Measurements from ENCODE around the gene ERAP2.

The ERAP2 gene

DNA sequence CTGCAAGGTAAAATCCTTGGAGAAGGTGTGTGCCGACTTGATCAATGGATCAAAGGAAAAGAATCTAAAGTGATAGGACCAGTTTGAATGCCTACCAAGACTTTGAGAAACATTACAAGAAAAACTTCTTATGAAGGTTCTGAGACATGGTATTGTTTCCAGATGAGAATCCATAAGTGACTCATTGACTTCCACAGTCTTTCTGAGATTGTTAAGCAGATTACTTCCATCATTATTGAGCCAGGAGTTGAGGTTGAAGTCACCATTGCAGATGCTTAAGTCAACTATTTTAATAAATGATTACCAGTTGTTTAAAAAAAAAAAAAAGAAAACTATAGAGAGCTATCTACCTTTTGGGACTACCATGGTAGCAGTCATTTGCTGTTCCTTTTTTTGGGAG is 66.6 kb downstream of the ERAP2 start:
- H3K9ac ChIP-seq (ENCODE audit: low read length in 2 of 2), result no peak overlapping the region
- H3K36me3 ChIP-seq (ENCODE audit: control insufficient read depth in 2 of 2, insufficient read depth in 2 of 2, low read length in 2 of 2), result no peaks in the 10 kb centered on the region
- H3K27ac ChIP-seq (ENCODE audit: low read length), result no peak overlapping the region
- H3K4me3 ChIP-seq (ENCODE audit: low read length in 2 of 2), result no peak overlapping the region
- no peaks in the 10 kb centered on the region for H3K9me3 ChIP-seq (ENCODE audit: control insufficient read depth in 2 of 2, low read length in 2 of 2)
- H3K4me1 ChIP-seq (ENCODE audit: control insufficient read depth, insufficient read depth, low read length), result peaks cover 5% of the 10 kb centered on the region
- no peaks in the 10 kb centered on the region for H3K27me3 ChIP-seq (ENCODE audit: control insufficient read depth in 1 of 2, insufficient read depth in 2 of 2, low read length in 2 of 2)

- no peaks in the 10 kb centered on the region for H3K36me3 ChIP-seq (ENCODE audit: control insufficient read depth in 2 of 2, insufficient read depth in 2 of 2, low read length in 2 of 2)
- H3K4me3 ChIP-seq (ENCODE audit: low read length in 2 of 2), result no peak overlapping the region
- no peaks in the 10 kb centered on the region for H3K9me3 ChIP-seq (ENCODE audit: control insufficient read depth in 2 of 2, low read length in 2 of 2)
- H3K27me3 ChIP-seq (ENCODE audit: control insufficient read depth in 1 of 2, insufficient read depth in 2 of 2, low read length in 2 of 2), result no peaks in the 10 kb centered on the region
- no peak overlapping the region for H3K9ac ChIP-seq (ENCODE audit: low read length in 2 of 2)
- H3K27ac ChIP-seq (ENCODE audit: low read length), result no peak overlapping the region
- H3K4me1 ChIP-seq (ENCODE audit: control insufficient read depth, insufficient read depth, low read length), result no peaks in the 10 kb centered on the region
These were observed 67.5 kb downstream of the ERAP2 start for GRCh38 chr5:96943799-96944198.

GRCh38 chr5:96945144-96945897 is 69.0 kb downstream of the ERAP2 start:
- Histone ChIP-seq H3K27me3 (ENCODE audit: control insufficient read depth in 1 of 2, insufficient read depth in 2 of 2, low read length in 2 of 2) (no peaks in the 10 kb centered on the region), H3K27ac (ENCODE audit: low read length) (no peak overlapping the region), H3K4me3 (ENCODE audit: low read length in 2 of 2) (no peak overlapping the region), H3K9ac (ENCODE audit: low read length in 2 of 2) (no peak overlapping the region), H3K4me1 (ENCODE audit: control insufficient read depth, insufficient read depth, low read length) (no peaks in the 10 kb centered on the region), H3K9me3 (ENCODE audit: control insufficient read depth in 2 of 2, low read length in 2 of 2) (no peaks in the 10 kb centered on the region), H3K36me3 (ENCODE audit: control insufficient read depth in 2 of 2, insufficient read depth in 2 of 2, low read length in 2 of 2) (no peaks in the 10 kb centered on the region)

DNA sequence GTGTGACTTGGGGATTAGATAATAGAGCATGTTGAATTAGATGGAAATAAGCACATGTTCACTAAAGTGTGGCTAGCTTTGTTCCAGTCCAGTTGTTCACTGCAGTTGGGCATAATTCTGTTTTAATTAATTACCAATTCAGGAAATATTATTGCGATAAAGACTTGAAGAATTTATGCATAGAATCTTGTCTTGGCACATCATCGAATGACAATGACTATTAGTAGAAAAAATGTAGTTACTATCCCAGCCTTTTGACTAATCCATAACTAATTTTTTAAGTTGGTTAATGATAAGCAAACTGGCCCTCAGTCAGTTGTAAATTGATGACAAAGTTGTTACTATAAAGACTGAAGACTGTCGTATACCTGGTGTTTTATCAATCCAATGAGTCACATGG is 70.1 kb downstream of the ERAP2 start:
- H3K9me3 ChIP-seq (ENCODE audit: control insufficient read depth in 2 of 2, low read length in 2 of 2), result no peaks in the 10 kb centered on the region
- no peak overlapping the region for H3K9ac ChIP-seq (ENCODE audit: low read length in 2 of 2)
- H3K4me1 ChIP-seq (ENCODE audit: control insufficient read depth, insufficient read depth, low read length), result no peaks in the 10 kb centered on the region
- no peaks in the 10 kb centered on the region for H3K36me3 ChIP-seq (ENCODE audit: control insufficient read depth in 2 of 2, insufficient read depth in 2 of 2, low read length in 2 of 2)
- no peaks in the 10 kb centered on the region for H3K27me3 ChIP-seq (ENCODE audit: control insufficient read depth in 1 of 2, insufficient read depth in 2 of 2, low read length in 2 of 2)
- H3K4me3 ChIP-seq (ENCODE audit: low read length in 2 of 2), result no peak overlapping the region
- H3K27ac ChIP-seq (ENCODE audit: low read length), result no peak overlapping the region

GRCh38 chr5:96952118-96952750 is 75.9 kb downstream of the ERAP2 start:
- Histone ChIP-seq H3K27me3 (ENCODE audit: control insufficient read depth in 1 of 2, insufficient read depth in 2 of 2, low read length in 2 of 2) (no peaks in the 10 kb centered on the region), H3K9ac (ENCODE audit: low read length in 2 of 2) (no peak overlapping the region), H3K27ac (ENCODE audit: low read length) (peak overlapping the region; percentile 79), H3K36me3 (ENCODE audit: control insufficient read depth in 2 of 2, insufficient read depth in 2 of 2, low read length in 2 of 2) (no peaks in the 10 kb centered on the region), H3K9me3 (ENCODE audit: control insufficient read depth in 2 of 2, low read length in 2 of 2) (no peaks in the 10 kb centered on the region), H3K4me3 (ENCODE audit: low read length in 2 of 2) (no peak overlapping the region), H3K4me1 (ENCODE audit: control insufficient read depth, insufficient read depth, low read length) (peaks cover 3% of the 10 kb centered on the region)

DNA sequence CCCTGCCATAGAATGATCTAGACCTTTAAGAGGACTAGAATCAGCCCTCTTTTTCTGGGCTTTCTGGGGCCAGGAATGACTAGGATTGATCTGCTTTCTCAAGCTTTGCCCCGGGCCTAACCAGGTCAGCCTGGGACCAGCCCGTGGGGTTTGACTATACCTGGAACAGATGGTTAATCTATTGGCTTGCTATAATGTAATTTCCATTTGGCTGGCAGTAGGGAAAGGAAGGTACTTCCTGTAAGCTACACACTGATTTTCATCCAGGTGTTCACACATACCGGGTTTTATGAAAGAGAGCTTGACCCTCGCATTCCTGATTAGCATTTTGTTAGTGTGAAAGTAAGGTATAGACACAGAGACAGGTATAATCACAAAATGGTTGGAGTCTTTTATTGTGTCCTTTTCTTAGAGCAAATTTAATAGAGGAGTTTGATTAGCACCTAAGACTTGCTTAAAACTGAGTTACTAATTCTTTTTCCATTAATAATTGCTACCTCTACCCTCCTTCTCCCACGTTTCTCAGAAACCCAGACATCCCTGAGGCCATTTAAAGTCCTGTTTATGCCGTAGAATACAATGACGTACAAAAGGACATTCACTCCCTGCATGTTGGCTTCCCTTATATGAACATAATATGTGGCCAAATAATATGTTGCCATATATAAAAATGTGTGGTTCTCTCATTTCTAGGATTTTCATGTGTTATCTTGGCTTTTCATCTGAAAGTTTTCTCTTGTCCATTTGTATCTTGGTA is 76.9 kb downstream of the ERAP2 start:
- Histone ChIP-seq H3K36me3 (ENCODE audit: control insufficient read depth in 2 of 2, insufficient read depth in 2 of 2, low read length in 2 of 2) (no peaks in the 10 kb centered on the region), H3K9me3 (ENCODE audit: control insufficient read depth in 2 of 2, low read length in 2 of 2) (no peaks in the 10 kb centered on the region), H3K4me3 (ENCODE audit: low read length in 2 of 2) (no peak overlapping the region), H3K27me3 (ENCODE audit: control insufficient read depth in 1 of 2, insufficient read depth in 2 of 2, low read length in 2 of 2) (no peaks in the 10 kb centered on the region), H3K4me1 (ENCODE audit: control insufficient read depth, insufficient read depth, low read length) (peaks cover 3% of the 10 kb centered on the region), H3K27ac (ENCODE audit: low read length) (peak overlapping the region; percentile 79), H3K9ac (ENCODE audit: low read length in 2 of 2) (no peak overlapping the region)

DNA sequence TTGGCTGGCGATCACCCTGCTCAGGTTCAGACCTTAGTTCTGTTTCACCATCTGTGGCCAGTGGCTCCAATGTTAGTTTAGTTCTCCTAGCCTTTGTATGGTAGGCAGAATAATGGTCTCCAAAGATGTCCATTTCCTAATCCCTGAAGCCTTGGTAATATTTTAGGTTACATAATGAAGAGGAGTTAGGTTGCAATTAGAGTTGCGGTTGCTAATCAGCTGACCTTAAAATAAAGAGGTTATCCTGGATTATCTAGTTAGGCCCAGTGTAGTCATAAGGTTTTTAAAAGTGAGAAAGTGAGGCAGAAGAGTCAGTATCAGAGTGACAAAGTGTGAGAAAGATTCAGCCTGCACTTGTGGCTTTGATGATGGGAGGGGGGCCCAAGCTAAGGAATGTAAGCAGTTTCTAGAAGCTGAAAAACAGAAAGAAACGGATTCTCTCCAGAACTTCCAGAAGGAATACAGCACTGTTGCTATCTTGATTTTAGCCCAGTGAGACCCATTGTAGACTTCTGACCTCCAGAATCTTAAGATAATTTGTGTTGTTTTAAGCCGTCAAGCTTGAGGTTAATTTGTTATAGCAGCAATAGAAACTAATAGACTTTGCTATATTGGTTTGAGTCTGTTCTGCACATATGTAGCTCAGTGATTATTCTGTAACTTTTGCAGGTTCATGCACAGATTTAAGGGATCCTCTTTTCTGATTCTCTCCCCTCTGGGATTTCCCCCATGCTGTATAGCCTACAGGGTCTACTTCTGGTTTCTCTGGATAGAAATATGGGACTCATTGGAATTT is 81.2 kb downstream of the ERAP2 start:
- peaks cover 3% of the 10 kb centered on the region for H3K4me1 ChIP-seq (ENCODE audit: control insufficient read depth, insufficient read depth, low read length)
- H3K9ac ChIP-seq (ENCODE audit: low read length in 2 of 2), result no peak overlapping the region
- no peaks in the 10 kb centered on the region for H3K27me3 ChIP-seq (ENCODE audit: control insufficient read depth in 1 of 2, insufficient read depth in 2 of 2, low read length in 2 of 2)
- no peak overlapping the region for H3K4me3 ChIP-seq (ENCODE audit: low read length in 2 of 2)
- no peak overlapping the region for H3K27ac ChIP-seq (ENCODE audit: low read length)
- H3K9me3 ChIP-seq (ENCODE audit: control insufficient read depth in 2 of 2, low read length in 2 of 2), result no peaks in the 10 kb centered on the region
- no peaks in the 10 kb centered on the region for H3K36me3 ChIP-seq (ENCODE audit: control insufficient read depth in 2 of 2, insufficient read depth in 2 of 2, low read length in 2 of 2)

DNA sequence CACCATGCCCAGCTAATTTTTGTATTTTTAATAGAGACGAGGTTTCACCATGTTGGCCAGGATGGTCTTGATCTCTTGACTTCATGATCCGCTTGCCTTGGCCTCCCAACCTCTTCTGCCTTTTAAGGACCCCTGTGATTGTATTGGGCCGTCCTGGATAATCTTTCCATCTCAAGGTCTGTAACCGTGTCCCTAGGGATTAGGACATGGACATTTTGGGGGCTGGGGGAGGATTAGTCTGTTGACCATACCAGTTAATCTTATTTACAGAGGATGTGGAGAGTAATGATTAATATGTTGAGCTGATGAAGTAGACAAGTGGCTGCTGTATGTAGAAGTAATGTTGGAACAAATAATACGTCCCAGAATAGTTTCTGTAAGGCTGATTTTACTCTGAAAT is 82.7 kb downstream of the ERAP2 start:
- Histone ChIP-seq H3K27me3 (ENCODE audit: control insufficient read depth in 1 of 2, insufficient read depth in 2 of 2, low read length in 2 of 2) (no peaks in the 10 kb centered on the region), H3K9ac (ENCODE audit: low read length in 2 of 2) (no peak overlapping the region), H3K27ac (ENCODE audit: low read length) (no peak overlapping the region), H3K4me1 (ENCODE audit: control insufficient read depth, insufficient read depth, low read length) (no peaks in the 10 kb centered on the region), H3K4me3 (ENCODE audit: low read length in 2 of 2) (no peak overlapping the region), H3K36me3 (ENCODE audit: control insufficient read depth in 2 of 2, insufficient read depth in 2 of 2, low read length in 2 of 2) (no peaks in the 10 kb centered on the region), H3K9me3 (ENCODE audit: control insufficient read depth in 2 of 2, low read length in 2 of 2) (no peaks in the 10 kb centered on the region)

DNA sequence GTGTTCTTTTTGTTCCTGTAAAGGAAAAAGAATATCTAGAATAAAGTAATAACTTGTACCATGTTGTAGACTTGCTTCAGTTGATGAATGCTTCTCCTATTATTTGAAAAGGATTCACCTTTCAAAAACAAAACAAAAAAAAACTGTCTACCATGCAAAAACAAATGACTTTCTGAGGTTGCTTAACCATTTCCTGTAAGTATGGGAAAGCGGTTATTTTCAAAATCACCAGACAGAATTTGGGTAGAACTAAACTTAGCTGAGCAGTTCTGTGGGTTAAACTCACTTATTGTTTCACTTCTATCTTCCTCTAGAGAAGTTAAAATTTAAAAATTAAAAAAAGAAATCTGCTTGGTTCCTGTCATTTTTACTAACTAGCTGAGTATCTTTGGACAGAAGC is 84.8 kb downstream of the ERAP2 start:
- H3K36me3 ChIP-seq (ENCODE audit: control insufficient read depth in 2 of 2, insufficient read depth in 2 of 2, low read length in 2 of 2), result no peaks in the 10 kb centered on the region
- H3K4me3 ChIP-seq (ENCODE audit: low read length in 2 of 2), result no peak overlapping the region
- no peaks in the 10 kb centered on the region for H3K4me1 ChIP-seq (ENCODE audit: control insufficient read depth, insufficient read depth, low read length)
- H3K9me3 ChIP-seq (ENCODE audit: control insufficient read depth in 2 of 2, low read length in 2 of 2), result no peaks in the 10 kb centered on the region
- no peaks in the 10 kb centered on the region for H3K27me3 ChIP-seq (ENCODE audit: control insufficient read depth in 1 of 2, insufficient read depth in 2 of 2, low read length in 2 of 2)
- H3K9ac ChIP-seq (ENCODE audit: low read length in 2 of 2), result no peak overlapping the region
- no peak overlapping the region for H3K27ac ChIP-seq (ENCODE audit: low read length)

- no peak overlapping the region for H3K9ac ChIP-seq (ENCODE audit: low read length in 2 of 2)
- no peaks in the 10 kb centered on the region for H3K36me3 ChIP-seq (ENCODE audit: control insufficient read depth in 2 of 2, insufficient read depth in 2 of 2, low read length in 2 of 2)
- no peaks in the 10 kb centered on the region for H3K9me3 ChIP-seq (ENCODE audit: control insufficient read depth in 2 of 2, low read length in 2 of 2)
- no peaks in the 10 kb centered on the region for H3K4me1 ChIP-seq (ENCODE audit: control insufficient read depth, insufficient read depth, low read length)
- no peaks in the 10 kb centered on the region for H3K27me3 ChIP-seq (ENCODE audit: control insufficient read depth in 1 of 2, insufficient read depth in 2 of 2, low read length in 2 of 2)
- H3K4me3 ChIP-seq (ENCODE audit: low read length in 2 of 2), result no peak overlapping the region
- H3K27ac ChIP-seq (ENCODE audit: low read length), result no peak overlapping the region
These were observed 86.3 kb downstream of the ERAP2 start for GRCh38 chr5:96962540-96962991.

All from stomach smooth muscle (tissue), 2 donors.